Caco-2 (cell line): Measurements from ENCODE around the gene NIF3L1. TPM values are rescaled to one million over a fixed set of nuclear protein-coding genes. Genes with fewer than 3 reads are reported as not detected.

Experiments
- BruUV-seq: library from RNA; stranded (reverse); fragments of 400-500 nt; replicated peaks from 2 replicates; lab custom pipeline; 2021; lab: Mats Ljungman, UMichigan
- CTCF ChIA-PET: fragments of 300-600 bp; sonication (Branson Sonifier 250); formaldehyde crosslinking; loops from one replicate; lab custom pipeline; 2022; ENCODE audit warnings: antibody characterized with exemption; lab: Charles Lee
- POLR2A ChIA-PET: fragments of 300-600 bp; sonication (Branson Sonifier 250); formaldehyde crosslinking; loops from one replicate; lab custom pipeline; 2022; ENCODE audit warnings: antibody characterized with exemption; lab: Charles Lee
- DNase-seq, 2 experiments: peaks; one replicate each; pipeline versions ENCODE4 v3.0.0 to v3.0.0-alpha.2; 2020 to 2022
- H3K27me3 ChIP-seq: replicated peaks from 2 replicates; pipeline ENCODE4 v1.6.0; 2011; ENCODE audit warnings: low read length; ENCODE audit not compliant: control insufficient read depth, insufficient read depth
- H3K36me3 ChIP-seq: 2 replicates; pipeline ENCODE4 v1.5.1; 2011; ENCODE audit warnings: low read length; ENCODE audit not compliant: control insufficient read depth, insufficient read depth
- H3K4me1 ChIP-seq: fragments of 250-450 bp; sonication (Bioruptor Pico); 2 replicates; pipeline ENCODE4 v1.5.1; 2020; ENCODE audit warnings: mild to moderate bottlenecking
- H3K4me3 ChIP-seq: 2 replicates; pipeline ENCODE4 v1.5.1; 2011; ENCODE audit warnings: low read depth, mild to moderate bottlenecking, control low read depth, low read length
- H3K9me3 ChIP-seq: fragments of 250-450 bp; sonication (Bioruptor Pico); 2 replicates; pipeline ENCODE4 v1.5.1; 2020; ENCODE audit warnings: mild to moderate bottlenecking, moderate library complexity
- H3K27ac Mint-ChIP-seq: one replicate; pipeline ENCODE4 v1.8.0; 2022; ENCODE audit warnings: mixed read lengths; ENCODE audit not compliant: unreplicated experiment
- H3K27me3 Mint-ChIP-seq: one replicate; pipeline ENCODE4 v1.8.0; 2022; ENCODE audit warnings: mixed read lengths; ENCODE audit not compliant: insufficient read depth, unreplicated experiment
- H3K36me3 Mint-ChIP-seq: one replicate; pipeline ENCODE4 v1.8.0; 2022; ENCODE audit warnings: mild to moderate bottlenecking, mixed read lengths; ENCODE audit not compliant: insufficient read depth, unreplicated experiment
- H3K4me1 Mint-ChIP-seq: one replicate; pipeline ENCODE4 v1.8.0; 2022; ENCODE audit warnings: low read depth, mixed read lengths; ENCODE audit not compliant: unreplicated experiment
- H3K4me3 Mint-ChIP-seq: one replicate; pipeline ENCODE4 v1.8.0; 2022; ENCODE audit warnings: mild to moderate bottlenecking, moderate library complexity, mixed read lengths; ENCODE audit not compliant: unreplicated experiment
- H3K9me3 Mint-ChIP-seq: one replicate; pipeline ENCODE4 v1.8.0; 2022; ENCODE audit warnings: mixed read lengths; ENCODE audit not compliant: unreplicated experiment
- CTCF ChIP-seq, 2 experiments: fragments of 200-600 bp in 1 of 2; IDR thresholded peaks; 1 replicate in 1 of 2; 2 replicates in 1 of 2; pipeline versions ENCODE4 v1.5.1 to v1.8.0; 2011 to 2022; ENCODE audit warnings: antibody characterized with exemption in 1 of 2, control low read depth in 1 of 2, inconsistent platforms in 1 of 2, low read depth in 1 of 2, low read length in 1 of 2, mild to moderate bottlenecking in 1 of 2, moderate library complexity in 1 of 2; ENCODE audit not compliant: insufficient read depth in 1 of 2, severe bottlenecking in 1 of 2, unreplicated experiment in 1 of 2
- intact Hi-C: fragments of 100-400 bp; cut with micrococcal nuclease; formaldehyde crosslinking; loops from one replicate; pipeline ENCODE4 v1.10.0; 2022; ENCODE audit not compliant: unreplicated experiment
- total RNA-seq: library from RNA; stranded (reverse); gene quantifications from 2 replicates; pipeline ENCODE4 v1.2.3, GENCODE V29; 2022

Gene NIF3L1
- total RNA-seq, 1 experiment from 2014 or later, result 49.7 TPM

DNA sequence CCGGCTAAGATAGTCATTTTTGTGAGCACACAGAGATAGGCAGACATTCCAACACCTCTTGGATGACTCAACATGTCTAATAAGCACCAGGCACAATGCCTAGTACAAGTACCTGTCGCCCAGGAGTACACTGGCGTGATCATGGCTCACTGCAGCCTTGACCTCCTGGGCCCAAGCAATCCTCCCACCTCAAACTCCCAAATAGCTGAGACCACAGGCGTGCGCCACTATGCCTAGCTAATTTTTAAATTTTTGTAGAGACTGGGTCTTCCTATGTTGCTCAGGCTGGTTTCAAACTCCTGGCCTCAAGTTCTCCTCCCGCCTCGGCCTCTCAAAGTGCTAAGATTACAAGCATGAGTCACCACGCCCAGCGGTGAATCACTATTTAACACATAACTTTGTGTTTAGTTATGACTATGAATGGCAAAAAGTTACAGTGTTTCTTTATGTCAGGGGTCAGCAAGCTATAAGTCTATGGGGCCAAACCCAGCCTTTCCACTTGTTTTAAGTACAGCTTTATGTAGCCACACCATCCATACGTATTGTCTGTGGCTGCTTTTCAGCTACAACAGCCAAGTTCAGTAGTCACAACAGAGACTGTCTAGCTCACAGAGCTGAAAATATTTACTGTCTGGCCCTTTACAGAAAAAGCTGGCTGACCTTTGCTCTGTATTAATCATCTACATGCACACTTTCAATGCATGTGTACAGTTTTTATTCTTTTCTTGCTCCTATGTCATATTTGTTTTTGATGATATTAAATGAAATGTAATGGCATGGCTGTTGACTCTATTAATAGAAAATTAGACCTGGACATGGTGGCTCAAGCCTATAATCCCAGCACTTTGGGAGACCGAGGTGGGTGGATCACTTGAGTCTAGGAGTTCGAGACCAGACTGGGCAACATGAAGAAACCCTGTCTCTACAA, 55.6 kb downstream of the NIF3L1 start:
- Histone ChIP-seq H3K4me3 (no peak overlapping the region), H3K4me1 (peaks cover 16% of the 10 kb centered on the region), H3K36me3 (no peaks in the 10 kb centered on the region), H3K27me3 (no peaks in the 10 kb centered on the region), H3K9me3 (no peaks in the 10 kb centered on the region)
- BruUV-seq, result no TSS peak
- H3K36me3 Mint-ChIP-seq, result peaks cover 72% of the 10 kb centered on the region
- no peak for TF ChIP-seq CTCF (IDR thresholded peaks at IDR 0.05; ENCODE audit: insufficient read depth in 1 of 2, low read depth in 1 of 2, low read length in 1 of 2, severe bottlenecking in 1 of 2, unreplicated experiment in 1 of 2)
- ChIA-PET POLR2A (interaction anchor here (0.6 kb wide), 1 partner anchor 309 kb away, joined by 4 read pairs; no protein-coding TSS in a partner anchor), CTCF (interaction anchor here (1.3 kb wide), 1 partner anchor 124 kb away, joined by 3 read pairs; no protein-coding TSS in a partner anchor)
- intact Hi-C loops, result no loop called here
- no peaks in the 10 kb centered on the region for H3K27me3 Mint-ChIP-seq
- H3K27ac Mint-ChIP-seq, result no peak overlapping the region
- peaks cover 7% of the 10 kb centered on the region for H3K4me1 Mint-ChIP-seq
- no peak overlapping the region for H3K4me3 Mint-ChIP-seq
- peak; percentile 15 to 45 for DNase-seq
- H3K9me3 Mint-ChIP-seq, result no peaks in the 10 kb centered on the region

GRCh38 chr2:200945395-200945729, 56.2 kb downstream of the NIF3L1 start:
- Histone ChIP-seq H3K27me3 (no peaks in the 10 kb centered on the region), H3K36me3 (no peaks in the 10 kb centered on the region), H3K4me3 (no peak overlapping the region), H3K4me1 (peaks cover 10% of the 10 kb centered on the region), H3K9me3 (no peaks in the 10 kb centered on the region)
- Mint-ChIP-seq H3K4me3 (no peak overlapping the region), H3K9me3 (no peaks in the 10 kb centered on the region), H3K4me1 (peaks cover 7% of the 10 kb centered on the region), H3K36me3 (peaks cover 73% of the 10 kb centered on the region), H3K27ac (no peak overlapping the region), H3K27me3 (no peaks in the 10 kb centered on the region)
- TF ChIP-seq CTCF (IDR thresholded peaks at IDR 0.05; ENCODE audit: insufficient read depth in 1 of 2, low read depth in 1 of 2, low read length in 1 of 2, severe bottlenecking in 1 of 2, unreplicated experiment in 1 of 2), result no peak
- intact Hi-C loops, result no loop called here
- ChIA-PET CTCF (interaction anchor here (1.3 kb wide), 1 partner anchor 124 kb away, joined by 3 read pairs; no protein-coding TSS in a partner anchor), POLR2A (no interaction called here)
- DNase-seq, result no peak
- BruUV-seq, result no TSS peak

DNA sequence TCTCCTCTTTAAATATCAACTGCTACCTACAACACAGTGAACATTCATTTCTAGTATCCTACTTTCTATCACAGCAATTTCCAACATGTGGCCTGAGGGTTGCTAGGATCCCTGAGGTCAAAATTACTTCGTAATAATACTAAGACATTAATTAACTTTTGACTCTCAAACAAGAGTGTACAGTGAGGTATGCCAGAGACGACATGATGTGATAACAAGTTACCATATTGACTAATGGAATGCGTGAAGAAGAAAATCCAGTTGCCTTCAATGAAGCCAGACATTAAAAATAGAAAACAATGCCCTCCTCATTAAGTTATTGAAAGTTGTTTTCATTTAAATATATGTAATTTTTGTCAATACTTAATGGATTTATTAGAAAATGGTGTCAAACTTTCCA, 61.2 kb downstream of the NIF3L1 start:
- Mint-ChIP-seq H3K4me3 (no peak overlapping the region), H3K27me3 (no peaks in the 10 kb centered on the region), H3K36me3 (peaks cover 49% of the 10 kb centered on the region), H3K4me1 (peaks cover 7% of the 10 kb centered on the region), H3K27ac (no peak overlapping the region), H3K9me3 (no peaks in the 10 kb centered on the region)
- TF ChIP-seq CTCF (IDR thresholded peaks at IDR 0.05; ENCODE audit: insufficient read depth in 1 of 2, low read depth in 1 of 2, low read length in 1 of 2, severe bottlenecking in 1 of 2, unreplicated experiment in 1 of 2), result no peak
- Histone ChIP-seq H3K27me3 (no peaks in the 10 kb centered on the region), H3K4me3 (no peak overlapping the region), H3K4me1 (no peaks in the 10 kb centered on the region), H3K9me3 (no peaks in the 10 kb centered on the region), H3K36me3 (peaks cover 1% of the 10 kb centered on the region; the same call in 1 of the 2 replicates)
- ChIA-PET CTCF (no interaction called here), POLR2A (interaction anchor here (1.5 kb wide), 1 partner anchor 13 kb away, joined by 4 read pairs; the partner anchor contains the start of gene ORC2)
- no peak for DNase-seq
- no TSS peak for BruUV-seq
- intact Hi-C loops, result no loop called here

Other genes starting within 250 kb of the NIF3L1 start
- gene BZW1, start 77.5 kb upstream of the NIF3L1 start, total RNA-seq, result 322 and 325 TPM in 2 replicates
- gene CLK1, start 24.7 kb upstream of the NIF3L1 start, total RNA-seq, result 62.6 and 68.0 TPM in 2 replicates
- 17.6 and 25.0 TPM in 2 replicates for gene PPIL3, start 294 bp upstream of the NIF3L1 start, total RNA-seq
- gene ORC2, start 74.3 kb downstream of the NIF3L1 start, total RNA-seq, result 45.5 and 47.3 TPM in 2 replicates
- gene HYCC2, start 182.3 kb downstream of the NIF3L1 start, total RNA-seq, result 21.8 and 21.9 TPM in 2 replicates
- gene NDUFB3, start 182.6 kb downstream of the NIF3L1 start, total RNA-seq, result 117 and 118 TPM in 2 replicates
- gene CFLAR, start 226.8 kb downstream of the NIF3L1 start, total RNA-seq, result 56.4 and 62.6 TPM in 2 replicates